GM23338 (cell line): ENCODE measurements around the gene ATAD1. TPM values are rescaled to one million over a fixed set of nuclear protein-coding genes. Genes with fewer than 3 reads are reported as not detected.

Experiments used
- ATAC-seq: fragments of 200-7000 bp; cut with Tn5 transposase; 3 replicates; pipeline ENCODE4 v1.9.1; 2020
- DNase-seq: peaks from one replicate; pipeline ENCODE4 v3.0.0-alpha.2; 2015; ENCODE audit warnings: low spot score
- H2AFZ ChIP-seq: fragments of 200-600 bp; sonication (generic); 2 replicates; pipeline ENCODE4 v1.8.0; 2016; ENCODE audit warnings: antibody characterized with exemption, mild to moderate bottlenecking, moderate library complexity
- H3F3A ChIP-seq: fragments of 200-600 bp; sonication (generic); replicated peaks from 2 replicates; pipeline ENCODE4 v1.8.0; 2017; ENCODE audit warnings: antibody characterized with exemption, mixed run types, low read depth
- H3K27ac ChIP-seq: fragments of 200-600 bp; sonication (generic); 2 replicates; pipeline ENCODE4 v1.6.1; 2016; ENCODE audit warnings: low read depth
- H3K27me3 ChIP-seq: fragments of 200-600 bp; sonication (generic); 2 replicates; pipeline ENCODE4 v1.8.0; 2016; ENCODE audit warnings: mild to moderate bottlenecking, mixed run types, moderate library complexity; ENCODE audit not compliant: insufficient read depth
- H3K36me3 ChIP-seq: fragments of 200-600 bp; sonication (generic); 2 replicates; pipeline ENCODE4 v1.8.0; 2016; ENCODE audit warnings: mild to moderate bottlenecking; ENCODE audit not compliant: insufficient read depth
- H3K4me1 ChIP-seq: fragments of 200-600 bp; sonication (generic); 2 replicates; pipeline ENCODE4 v1.8.0; 2016; ENCODE audit warnings: mild to moderate bottlenecking, moderate library complexity; ENCODE audit not compliant: insufficient read depth
- H3K4me2 ChIP-seq: fragments of 200-600 bp; sonication (generic); 2 replicates; pipeline ENCODE4 v1.7.1; 2017; ENCODE audit warnings: mixed run types
- H3K4me3 ChIP-seq: fragments of 200-600 bp; sonication (generic); 2 replicates; pipeline ENCODE4 v1.6.1; 2016; ENCODE audit warnings: mixed run types
- H3K79me2 ChIP-seq: fragments of 200-600 bp; sonication (generic); replicated peaks from 2 replicates; pipeline ENCODE4 v1.8.0; 2017; ENCODE audit warnings: mild to moderate bottlenecking; ENCODE audit not compliant: insufficient read depth
- H3K9me2 ChIP-seq: fragments of 200-600 bp; sonication (generic); 2 replicates; pipeline ENCODE4 v1.8.0; 2017; ENCODE audit not compliant: insufficient read depth
- H4K20me1 ChIP-seq: fragments of 200-600 bp; sonication (generic); replicated peaks from 2 replicates; pipeline ENCODE4 v1.8.0; 2017; ENCODE audit warnings: mild to moderate bottlenecking; ENCODE audit not compliant: insufficient read depth
- H3K27ac Mint-ChIP-seq: 2 replicates; pipeline ENCODE4 v1.8.0; 2020; ENCODE audit warnings: inconsistent platforms, mild to moderate bottlenecking, moderate library complexity, mixed read lengths
- H3K27me3 Mint-ChIP-seq: 3 replicates; pipeline ENCODE4 v1.8.0; 2022; ENCODE audit warnings: low read depth, mild to moderate bottlenecking, moderate library complexity, mixed read lengths, inconsistent platforms; ENCODE audit not compliant: insufficient read depth, poor library complexity
- H3K36me3 Mint-ChIP-seq: 3 replicates; pipeline ENCODE4 v1.8.0; 2021; ENCODE audit warnings: low read depth, mild to moderate bottlenecking, inconsistent platforms, moderate library complexity, mixed read lengths
- H3K4me1 Mint-ChIP-seq: 3 replicates; pipeline ENCODE4 v1.8.0; 2020; ENCODE audit warnings: mild to moderate bottlenecking, inconsistent platforms, mixed read lengths
- H3K4me3 Mint-ChIP-seq: 3 replicates; pipeline ENCODE4 v1.8.0; 2021; ENCODE audit warnings: moderate library complexity, mild to moderate bottlenecking, inconsistent platforms, mixed read lengths
- H3K9me3 Mint-ChIP-seq: 3 replicates; pipeline ENCODE4 v1.8.0; 2020; ENCODE audit warnings: moderate library complexity, mild to moderate bottlenecking, inconsistent platforms, mixed read lengths
- CTCF ChIP-seq, 2 experiments: fragments of 200-600 bp in 1 of 2; sonication (generic) in 1 of 2; conservative IDR thresholded peaks; 2 replicates each; pipeline versions ENCODE4 v1.5.1 to v1.6.1; 2016 to 2017; ENCODE audit warnings: antibody characterized with exemption in 2 of 2, low read depth in 2 of 2, mild to moderate bottlenecking in 2 of 2, moderate library complexity in 1 of 2
- ETS1 ChIP-seq: IDR thresholded peaks from 2 replicates; pipeline ENCODE4 v1.6.1; 2016; ENCODE audit warnings: antibody characterized with exemption
- EZH2 ChIP-seq: fragments of 200-600 bp; sonication (generic); IDR thresholded peaks from one replicate; pipeline ENCODE4 v1.8.0; 2017; ENCODE audit warnings: antibody characterized with exemption, mild to moderate bottlenecking, low read depth; ENCODE audit not compliant: unreplicated experiment
- EZH2phosphoT487 ChIP-seq: fragments of 200-600 bp; sonication (generic); IDR thresholded peaks from one replicate; pipeline ENCODE4 v1.8.1; 2018; ENCODE audit warnings: antibody characterized with exemption; ENCODE audit not compliant: unreplicated experiment
- JUNB ChIP-seq: IDR thresholded peaks from one replicate; pipeline ENCODE4 v1.6.1; 2016; ENCODE audit warnings: antibody characterized with exemption; ENCODE audit not compliant: unreplicated experiment
- NANOG ChIP-seq: IDR thresholded peaks from 2 replicates; pipeline ENCODE4 v1.6.1; 2016; ENCODE audit warnings: antibody characterized with exemption, borderline replicate concordance
- REST ChIP-seq: IDR thresholded peaks from one replicate; pipeline ENCODE4 v1.6.1; 2018; ENCODE audit warnings: antibody characterized with exemption; ENCODE audit not compliant: unreplicated experiment
- ZNF114 ChIP-seq: fragments of 250-450 bp; sonication (Bioruptor Pico); IDR thresholded peaks from 2 replicates; pipeline ENCODE4 v1.5.0; 2020; ENCODE audit warnings: mild to moderate bottlenecking, moderate library complexity
- ZNF331 ChIP-seq: fragments of 250-450 bp; sonication (Bioruptor Pico); IDR thresholded peaks from 2 replicates; pipeline ENCODE4 v1.5.0; 2020; ENCODE audit warnings: low read depth, mild to moderate bottlenecking, moderate library complexity
- polyA plus RNA-seq: library from polyadenylated mRNA; unstranded; fragments of >200 nt; fragmentation: Nextera tagmentation; extraction: Ambion mirVana; gene quantifications from 2 replicates; pipeline ENCODE4 v1.2.1, GENCODE V29; 2016
- total RNA-seq: library from RNA; depleted of rRNA; stranded (reverse); fragments of >200 nt; shearing (Covaris generic); gene quantifications from 2 replicates; pipeline ENCODE4 v1.2.3, GENCODE V29; 2014

ATAD1 gene
- total and polyA plus RNA-seq, 2 experiments from 2014 or later, result 30.3 to 49.6 TPM

GRCh38 chr10:87705339-87705738 is 112.7 kb downstream of the ATAD1 start:
- Mint-ChIP-seq H3K9me3 (no peaks in the 10 kb centered on the region), H3K36me3 (no peaks in the 10 kb centered on the region), H3K4me1 (0 out of 3 replicates have a peak, but pooled peaks cover 4% of the 10 kb centered on the region), H3K4me3 (no peak overlapping the region), H3K27ac (peak overlapping the region; percentile 69; the same call in 1 of the 2 replicates), H3K27me3 (peaks cover 4% of the 10 kb centered on the region)
- no peak for DNase-seq
- Histone ChIP-seq H3K9me2 (no peaks in the 10 kb centered on the region), H3K27me3 (no peaks in the 10 kb centered on the region), H3K36me3 (no peaks in the 10 kb centered on the region), H3K27ac (no peak overlapping the region), H2AFZ (no peak overlapping the region), H3K4me3 (no peak overlapping the region), H3K4me2 (no peak overlapping the region), H3K4me1 (no peaks in the 10 kb centered on the region), H3K79me2 (no peaks in the 10 kb centered on the region), H4K20me1 (no peaks in the 10 kb centered on the region; the same call in 1 of the 2 replicates), H3F3A (no peaks in the 10 kb centered on the region)
- TF ChIP-seq JUNB (no peak), REST (no peak), EZH2phosphoT487 (no peak), EZH2 (no peak), ZNF331 (CRISPR knock-in tag) (no peak), ETS1 (no peak), ZNF114 (CRISPR knock-in tag) (no peak), NANOG (no peak)
- ATAC-seq, result no peak

- Mint-ChIP-seq H3K9me3 (no peaks in the 10 kb centered on the region), H3K36me3 (no peaks in the 10 kb centered on the region), H3K27ac (no peak overlapping the region), H3K27me3 (peaks cover 4% of the 10 kb centered on the region), H3K4me3 (no peak overlapping the region), H3K4me1 (peaks cover 4% of the 10 kb centered on the region; the same call in 1 of the 3 replicates)
- H3K27ac ChIP-seq, result 0 out of 2 replicates have a peak overlapping the region, but pooled peaks have one; percentile 3
- H3K36me3 ChIP-seq, result no peaks in the 10 kb centered on the region
- no peaks in the 10 kb centered on the region for H3K27me3 ChIP-seq
- ATAC-seq (no peak), DNase-seq (no peak)
- no peaks in the 10 kb centered on the region for H3K9me2 ChIP-seq
- no peaks in the 10 kb centered on the region for H3F3A ChIP-seq
- no peaks in the 10 kb centered on the region for H3K79me2 ChIP-seq
- no peaks in the 10 kb centered on the region; the same call in 1 of the 2 replicates for H4K20me1 ChIP-seq
- H3K4me1 ChIP-seq, result no peaks in the 10 kb centered on the region
- H3K4me3 ChIP-seq, result no peak overlapping the region
- TF ChIP-seq CTCF (conservative IDR thresholded peaks at IDR 0.05; ENCODE audit: low read depth in 2 of 2), result no peak
- H2AFZ ChIP-seq, result no peak overlapping the region
- H3K4me2 ChIP-seq, result no peak overlapping the region
Observed at GRCh38 chr10:87703771-87704170, 114.3 kb downstream of the ATAD1 start.
